IMR-90 (cell line): ENCODE data around the gene ANKLE1.

Experiments
- CTCF ChIP-seq: conservative IDR thresholded peaks from 2 replicates; pipeline ENCODE4 v1.5.1; 2012; ENCODE audit warnings: mild to moderate bottlenecking, low read depth, low read length, improper control_type of control experiment
- NFE2L2 ChIP-seq: fragments of 150-350 bp; IDR thresholded peaks from 2 replicates; pipeline ENCODE4 v1.6.1; 2016; ENCODE audit warnings: low read depth, mild to moderate bottlenecking, low read length
- POLR2A ChIP-seq: IDR thresholded peaks from 2 replicates; pipeline ENCODE4 v1.6.1; 2012; ENCODE audit warnings: mild to moderate bottlenecking, low read depth, low read length
- RCOR1 ChIP-seq: IDR thresholded peaks from 2 replicates; pipeline ENCODE4 v1.6.1; 2012; ENCODE audit warnings: mild to moderate bottlenecking, low read length, improper control_type of control experiment; ENCODE audit not compliant: insufficient replicate concordance
- RFX5 ChIP-seq: IDR thresholded peaks from 2 replicates; pipeline ENCODE4 v1.8.0; 2012; ENCODE audit warnings: low read depth, mild to moderate bottlenecking, low read length, moderate library complexity
- TF ChIP-seq, protein P1 (sequence below): fragments of 150-350 bp; IDR thresholded peaks from 2 replicates; pipeline ENCODE4 v1.6.1; 2017; ENCODE audit warnings: mild to moderate bottlenecking, antibody characterized with exemption, low read length, low read depth

GRCh38 chr19:17234911-17235299 is 46.8 kb upstream of the ANKLE1 start:
- TF ChIP-seq CTCF, result no peak
- TF ChIP-seq POLR2A, result no peak
- no peak for TF ChIP-seq RCOR1
- TF ChIP-seq, protein P1, sequence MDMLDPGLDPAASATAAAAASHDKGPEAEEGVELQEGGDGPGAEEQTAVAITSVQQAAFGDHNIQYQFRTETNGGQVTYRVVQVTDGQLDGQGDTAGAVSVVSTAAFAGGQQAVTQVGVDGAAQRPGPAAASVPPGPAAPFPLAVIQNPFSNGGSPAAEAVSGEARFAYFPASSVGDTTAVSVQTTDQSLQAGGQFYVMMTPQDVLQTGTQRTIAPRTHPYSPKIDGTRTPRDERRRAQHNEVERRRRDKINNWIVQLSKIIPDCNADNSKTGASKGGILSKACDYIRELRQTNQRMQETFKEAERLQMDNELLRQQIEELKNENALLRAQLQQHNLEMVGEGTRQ, result no peak
- TF ChIP-seq NFE2L2, result no peak
- TF ChIP-seq RFX5, result no peak
